WERI-Rb-1 (cell line): ENCODE measurements around the gene F2RL1.
A peak's percentile ranks its signal among the peaks of the same experiment; 100 is the strongest.
"Not testable (repeated sequence)": the region's sequence is repeated elsewhere in the genome, so short reads cannot be mapped to it uniquely, and the experiment has no call there.

Experiments used
- DNase-seq: peaks from one replicate; pipeline ENCODE4 v3.0.0-alpha.2; 2020
- H3K27ac ChIP-seq: fragments of 250-450 bp; sonication (Bioruptor Pico); 2 replicates; pipeline ENCODE4 v1.5.1; 2020; ENCODE audit warnings: mild to moderate bottlenecking, moderate library complexity
- H3K27me3 ChIP-seq: fragments of 250-450 bp; sonication (Bioruptor Pico); 2 replicates; pipeline ENCODE4 v1.5.1; 2021; ENCODE audit warnings: mild to moderate bottlenecking, low read depth, moderate library complexity; ENCODE audit not compliant: insufficient read depth, severe bottlenecking
- H3K36me3 ChIP-seq: fragments of 250-450 bp; sonication (Bioruptor Pico); 2 replicates; pipeline ENCODE4 v1.5.1; 2020; ENCODE audit warnings: mild to moderate bottlenecking, moderate library complexity
- H3K4me3 ChIP-seq: 2 replicates; pipeline ENCODE4 v1.5.1; 2011; ENCODE audit warnings: low read depth, mild to moderate bottlenecking, control low read depth, low read length
- H3K9me3 ChIP-seq: fragments of 250-450 bp; sonication (Bioruptor Pico); 2 replicates; pipeline ENCODE4 v1.5.1; 2021; ENCODE audit warnings: mild to moderate bottlenecking, moderate library complexity; ENCODE audit not compliant: severe bottlenecking
- CTCF ChIP-seq: IDR thresholded peaks from 2 replicates; pipeline ENCODE4 v1.5.1; 2011; ENCODE audit warnings: low read depth, mild to moderate bottlenecking, control low read depth, inconsistent platforms, low read length

Gene F2RL1

GRCh38 chr5:76781775-76782174, 37.1 kb upstream of the F2RL1 start:
- TF ChIP-seq CTCF = no peak
- H3K27me3 ChIP-seq = no peaks in the 10 kb centered on the region
- no peak for DNase-seq
- H3K27ac ChIP-seq = no peak overlapping the region
- H3K9me3 ChIP-seq = no peaks in the 10 kb centered on the region
- H3K36me3 ChIP-seq = no peaks in the 10 kb centered on the region
- no peak overlapping the region for H3K4me3 ChIP-seq

- no peak for TF ChIP-seq CTCF
- no peak for DNase-seq
Measured at GRCh38 chr5:76782444-76782843, 36.4 kb upstream of the F2RL1 start.

GRCh38 chr5:76787237-76787636, 31.6 kb upstream of the F2RL1 start:
- no peaks in the 10 kb centered on the region for H3K9me3 ChIP-seq
- no peak for DNase-seq
- H3K27me3 ChIP-seq = no peaks in the 10 kb centered on the region
- no peak overlapping the region for H3K27ac ChIP-seq
- TF ChIP-seq CTCF = no peak
- H3K36me3 ChIP-seq = no peaks in the 10 kb centered on the region
- no peak overlapping the region for H3K4me3 ChIP-seq

More at GRCh38 chr5:76782444-76782843, 36.4 kb upstream of the F2RL1 start:
- H3K4me3 ChIP-seq = no peak overlapping the region
- H3K27ac ChIP-seq = no peak overlapping the region
- H3K27me3 ChIP-seq = no peaks in the 10 kb centered on the region
- H3K9me3 ChIP-seq = no peaks in the 10 kb centered on the region
- H3K36me3 ChIP-seq = no peaks in the 10 kb centered on the region

- Histone ChIP-seq H3K4me3 (no peak overlapping the region), H3K9me3 (no peaks in the 10 kb centered on the region), H3K27me3 (no peaks in the 10 kb centered on the region), H3K27ac (no peak overlapping the region), H3K36me3 (no peaks in the 10 kb centered on the region)
- no peak for TF ChIP-seq CTCF
- no peak for DNase-seq
Measured at GRCh38 chr5:76788362-76788761, 30.5 kb upstream of the F2RL1 start.

GRCh38 chr5:76789275-76789674, 29.6 kb upstream of the F2RL1 start:
- peak overlapping the region; percentile 17; the same call in 1 of the 2 replicates for H3K27ac ChIP-seq
- H3K27me3 ChIP-seq, H3K9me3 ChIP-seq, H3K4me3 ChIP-seq, H3K36me3 ChIP-seq: not testable (repeated sequence)
- peak; percentile 10 for DNase-seq

- Histone ChIP-seq H3K27me3 (no peaks in the 10 kb centered on the region), H3K4me3 (no peak overlapping the region; the same call in 1 of the 2 replicates), H3K27ac (peak overlapping the region; percentile 58), H3K9me3 (no peaks in the 10 kb centered on the region), H3K36me3 (no peaks in the 10 kb centered on the region)
- peak; percentile 90 for DNase-seq
- TF ChIP-seq CTCF = no peak
Measured at GRCh38 chr5:76789991-76790581, 28.7 kb upstream of the F2RL1 start.
